Measurements from ENCODE around the gene PA2G4. TPM values are rescaled to one million over a fixed set of nuclear protein-coding genes. Genes with fewer than 3 reads are reported as not detected.

The PA2G4 gene
- total RNA-seq, 1 experiment from 2014 or later = 233 TPM

- no peak for TF ChIP-seq CTCF (IDR thresholded peaks at IDR 0.05; ENCODE audit: unreplicated experiment)
- DNase-seq = no peak
- H3K27me3 Mint-ChIP-seq (ENCODE audit: unreplicated experiment) = no peaks in the 10 kb centered on the region
- H3K36me3 Mint-ChIP-seq (ENCODE audit: insufficient read depth, unreplicated experiment) = peaks cover 86% of the 10 kb centered on the region
- BruUV-seq (replicated peaks) = TSS peak; percentile 62
- CTCF ChIA-PET = interaction anchor here (0.6 to 1.5 kb wide), 2 partner anchors 30 to 42 kb away, joined by 3 to 11 read pairs; partner anchors contain the start of genes SMARCC2 and ZC3H10
- peaks cover 32% of the 10 kb centered on the region for H3K4me1 Mint-ChIP-seq (ENCODE audit: low read depth, unreplicated experiment)
- peak overlapping the region; percentile 98 for H3K4me3 Mint-ChIP-seq (ENCODE audit: low read depth, unreplicated experiment)
- no peaks in the 10 kb centered on the region for H3K9me3 Mint-ChIP-seq (ENCODE audit: low read depth, unreplicated experiment)
- peak overlapping the region; percentile 100 for H3K27ac Mint-ChIP-seq (ENCODE audit: unreplicated experiment)
- intact Hi-C loops (cut with micrococcal nuclease; ENCODE audit: unreplicated experiment) = loop anchor here (2.0 to 5.0 kb wide), 2 partner anchors 33 to 42 kb away; partner anchors contain the start of genes RPL41 and ZC3H10
Measured at GRCh38 chr12:56159482-56160192, 55.3 kb downstream of the PA2G4 start.

DNA sequence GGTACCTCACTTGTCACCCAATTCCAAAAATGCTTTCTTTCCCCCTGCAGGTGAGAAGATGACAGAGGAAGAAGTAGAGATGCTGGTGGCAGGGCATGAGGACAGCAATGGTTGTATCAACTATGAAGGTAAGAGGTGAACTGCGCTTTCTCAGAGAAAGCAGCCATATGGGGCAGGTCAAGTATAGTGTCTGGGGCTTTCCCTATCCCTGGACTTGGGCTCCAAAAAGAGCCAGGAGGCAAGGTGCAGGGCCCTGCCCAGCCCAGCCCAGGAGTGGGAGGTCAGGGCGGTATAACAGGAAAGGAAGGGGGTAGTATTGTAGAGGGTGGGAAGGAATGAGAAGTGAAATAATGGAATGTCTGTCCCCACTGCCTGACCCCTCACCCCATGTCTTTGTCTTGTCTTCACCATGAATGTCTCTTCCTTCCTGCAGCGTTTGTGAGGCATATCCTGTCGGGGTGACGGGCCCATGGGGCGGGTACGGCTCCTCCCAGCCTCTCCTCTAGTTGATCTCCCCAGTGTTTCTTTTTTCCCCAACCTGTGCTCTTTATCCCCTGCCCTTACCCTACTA, 55.9 kb downstream of the PA2G4 start:
- Mint-ChIP-seq H3K27ac (ENCODE audit: unreplicated experiment) (peak overlapping the region; percentile 100), H3K9me3 (ENCODE audit: low read depth, unreplicated experiment) (no peaks in the 10 kb centered on the region), H3K36me3 (ENCODE audit: insufficient read depth, unreplicated experiment) (peaks cover 92% of the 10 kb centered on the region), H3K4me3 (ENCODE audit: low read depth, unreplicated experiment) (peak overlapping the region; percentile 98), H3K4me1 (ENCODE audit: low read depth, unreplicated experiment) (peaks cover 32% of the 10 kb centered on the region), H3K27me3 (ENCODE audit: unreplicated experiment) (no peaks in the 10 kb centered on the region)
- CTCF ChIA-PET = no interaction called here
- intact Hi-C loops (cut with micrococcal nuclease; ENCODE audit: unreplicated experiment) = no loop called here
- no peak for TF ChIP-seq CTCF (IDR thresholded peaks at IDR 0.05; ENCODE audit: unreplicated experiment)
- DNase-seq = no peak
- BruUV-seq (replicated peaks) = no TSS peak

- H3K27me3 Mint-ChIP-seq (ENCODE audit: unreplicated experiment) = no peaks in the 10 kb centered on the region
- peak overlapping the region; percentile 98 for H3K4me3 Mint-ChIP-seq (ENCODE audit: low read depth, unreplicated experiment)
- intact Hi-C loops (cut with micrococcal nuclease; ENCODE audit: unreplicated experiment) = no loop called here
- no peak for TF ChIP-seq CTCF (IDR thresholded peaks at IDR 0.05; ENCODE audit: unreplicated experiment)
- no TSS peak for BruUV-seq (replicated peaks)
- DNase-seq = no peak
- H3K4me1 Mint-ChIP-seq (ENCODE audit: low read depth, unreplicated experiment) = peaks cover 32% of the 10 kb centered on the region
- H3K27ac Mint-ChIP-seq (ENCODE audit: unreplicated experiment) = peak overlapping the region; percentile 100
- CTCF ChIA-PET = no interaction called here
- H3K36me3 Mint-ChIP-seq (ENCODE audit: insufficient read depth, unreplicated experiment) = peaks cover 93% of the 10 kb centered on the region
- H3K9me3 Mint-ChIP-seq (ENCODE audit: low read depth, unreplicated experiment) = no peaks in the 10 kb centered on the region
Measured at GRCh38 chr12:56160894-56161689, 56.7 kb downstream of the PA2G4 start.

- Mint-ChIP-seq H3K4me3 (ENCODE audit: low read depth, unreplicated experiment) (peak overlapping the region; percentile 98), H3K27ac (ENCODE audit: unreplicated experiment) (peak overlapping the region; percentile 100), H3K4me1 (ENCODE audit: low read depth, unreplicated experiment) (peaks cover 32% of the 10 kb centered on the region), H3K9me3 (ENCODE audit: low read depth, unreplicated experiment) (no peaks in the 10 kb centered on the region), H3K36me3 (ENCODE audit: insufficient read depth, unreplicated experiment) (peaks cover 96% of the 10 kb centered on the region), H3K27me3 (ENCODE audit: unreplicated experiment) (no peaks in the 10 kb centered on the region)
- TF ChIP-seq CTCF (IDR thresholded peaks at IDR 0.05; ENCODE audit: unreplicated experiment) = no peak
- CTCF ChIA-PET = interaction anchor here (0.7 kb wide), 1 partner anchor 38 kb away, joined by 3 read pairs; no protein-coding TSS in a partner anchor
- no TSS peak for BruUV-seq (replicated peaks)
- no peak for DNase-seq
- intact Hi-C loops (cut with micrococcal nuclease; ENCODE audit: unreplicated experiment) = no loop called here
Measured at GRCh38 chr12:56161690-56162351, 57.5 kb downstream of the PA2G4 start.

All from Calu3 (cell line).